GM23338 (cell line): ENCODE data around the gene URI1. TPM values are rescaled to one million over a fixed set of nuclear protein-coding genes. Genes with fewer than 3 reads are reported as not detected.

Experiments used
- ATAC-seq: fragments of 200-7000 bp; cut with Tn5 transposase; 3 replicates; pipeline ENCODE4 v1.9.1; 2020
- DNase-seq: peaks from one replicate; pipeline ENCODE4 v3.0.0-alpha.2; 2015; ENCODE audit warnings: low spot score
- H2AFZ ChIP-seq: fragments of 200-600 bp; sonication (generic); 2 replicates; pipeline ENCODE4 v1.8.0; 2016; ENCODE audit warnings: antibody characterized with exemption, mild to moderate bottlenecking, moderate library complexity
- H3F3A ChIP-seq: fragments of 200-600 bp; sonication (generic); replicated peaks from 2 replicates; pipeline ENCODE4 v1.8.0; 2017; ENCODE audit warnings: antibody characterized with exemption, mixed run types, low read depth
- H3K27ac ChIP-seq: fragments of 200-600 bp; sonication (generic); 2 replicates; pipeline ENCODE4 v1.6.1; 2016; ENCODE audit warnings: low read depth
- H3K27me3 ChIP-seq: fragments of 200-600 bp; sonication (generic); 2 replicates; pipeline ENCODE4 v1.8.0; 2016; ENCODE audit warnings: mild to moderate bottlenecking, mixed run types, moderate library complexity; ENCODE audit not compliant: insufficient read depth
- H3K36me3 ChIP-seq: fragments of 200-600 bp; sonication (generic); 2 replicates; pipeline ENCODE4 v1.8.0; 2016; ENCODE audit warnings: mild to moderate bottlenecking; ENCODE audit not compliant: insufficient read depth
- H3K4me1 ChIP-seq: fragments of 200-600 bp; sonication (generic); 2 replicates; pipeline ENCODE4 v1.8.0; 2016; ENCODE audit warnings: mild to moderate bottlenecking, moderate library complexity; ENCODE audit not compliant: insufficient read depth
- H3K4me2 ChIP-seq: fragments of 200-600 bp; sonication (generic); 2 replicates; pipeline ENCODE4 v1.7.1; 2017; ENCODE audit warnings: mixed run types
- H3K4me3 ChIP-seq: fragments of 200-600 bp; sonication (generic); 2 replicates; pipeline ENCODE4 v1.6.1; 2016; ENCODE audit warnings: mixed run types
- H3K79me2 ChIP-seq: fragments of 200-600 bp; sonication (generic); replicated peaks from 2 replicates; pipeline ENCODE4 v1.8.0; 2017; ENCODE audit warnings: mild to moderate bottlenecking; ENCODE audit not compliant: insufficient read depth
- H3K9me2 ChIP-seq: fragments of 200-600 bp; sonication (generic); 2 replicates; pipeline ENCODE4 v1.8.0; 2017; ENCODE audit not compliant: insufficient read depth
- H4K20me1 ChIP-seq: fragments of 200-600 bp; sonication (generic); replicated peaks from 2 replicates; pipeline ENCODE4 v1.8.0; 2017; ENCODE audit warnings: mild to moderate bottlenecking; ENCODE audit not compliant: insufficient read depth
- H3K27ac Mint-ChIP-seq: 2 replicates; pipeline ENCODE4 v1.8.0; 2020; ENCODE audit warnings: inconsistent platforms, mild to moderate bottlenecking, moderate library complexity, mixed read lengths
- H3K27me3 Mint-ChIP-seq: 3 replicates; pipeline ENCODE4 v1.8.0; 2022; ENCODE audit warnings: low read depth, mild to moderate bottlenecking, moderate library complexity, mixed read lengths, inconsistent platforms; ENCODE audit not compliant: insufficient read depth, poor library complexity
- H3K36me3 Mint-ChIP-seq: 3 replicates; pipeline ENCODE4 v1.8.0; 2021; ENCODE audit warnings: low read depth, mild to moderate bottlenecking, inconsistent platforms, moderate library complexity, mixed read lengths
- H3K4me1 Mint-ChIP-seq: 3 replicates; pipeline ENCODE4 v1.8.0; 2020; ENCODE audit warnings: mild to moderate bottlenecking, inconsistent platforms, mixed read lengths
- H3K4me3 Mint-ChIP-seq: 3 replicates; pipeline ENCODE4 v1.8.0; 2021; ENCODE audit warnings: moderate library complexity, mild to moderate bottlenecking, inconsistent platforms, mixed read lengths
- H3K9me3 Mint-ChIP-seq: 3 replicates; pipeline ENCODE4 v1.8.0; 2020; ENCODE audit warnings: moderate library complexity, mild to moderate bottlenecking, inconsistent platforms, mixed read lengths
- CREB1 ChIP-seq: fragments of 250-450 bp; sonication (Bioruptor Pico); IDR thresholded peaks from 2 replicates; pipeline ENCODE4 v1.5.0; 2020; ENCODE audit warnings: low read depth, mild to moderate bottlenecking, moderate library complexity
- EZH2 ChIP-seq: fragments of 200-600 bp; sonication (generic); IDR thresholded peaks from one replicate; pipeline ENCODE4 v1.8.0; 2017; ENCODE audit warnings: antibody characterized with exemption, mild to moderate bottlenecking, low read depth; ENCODE audit not compliant: unreplicated experiment
- JUNB ChIP-seq: IDR thresholded peaks from one replicate; pipeline ENCODE4 v1.6.1; 2016; ENCODE audit warnings: antibody characterized with exemption; ENCODE audit not compliant: unreplicated experiment
- ZNF114 ChIP-seq: fragments of 250-450 bp; sonication (Bioruptor Pico); IDR thresholded peaks from 2 replicates; pipeline ENCODE4 v1.5.0; 2020; ENCODE audit warnings: mild to moderate bottlenecking, moderate library complexity
- polyA plus RNA-seq: library from polyadenylated mRNA; unstranded; fragments of >200 nt; fragmentation: Nextera tagmentation; extraction: Ambion mirVana; gene quantifications from 2 replicates; pipeline ENCODE4 v1.2.1, GENCODE V29; 2016
- total RNA-seq: library from RNA; depleted of rRNA; stranded (reverse); fragments of >200 nt; shearing (Covaris generic); gene quantifications from 2 replicates; pipeline ENCODE4 v1.2.3, GENCODE V29; 2014
- TF ChIP-seq, protein P1 (sequence below): fragments of 250-450 bp; sonication (Bioruptor Pico); IDR thresholded peaks from 2 replicates; pipeline ENCODE4 v1.5.0; 2020; ENCODE audit warnings: mild to moderate bottlenecking, moderate library complexity

The URI1 gene
- total and polyA plus RNA-seq, 2 experiments from 2014 or later: 27.6 to 68.4 TPM

DNA sequence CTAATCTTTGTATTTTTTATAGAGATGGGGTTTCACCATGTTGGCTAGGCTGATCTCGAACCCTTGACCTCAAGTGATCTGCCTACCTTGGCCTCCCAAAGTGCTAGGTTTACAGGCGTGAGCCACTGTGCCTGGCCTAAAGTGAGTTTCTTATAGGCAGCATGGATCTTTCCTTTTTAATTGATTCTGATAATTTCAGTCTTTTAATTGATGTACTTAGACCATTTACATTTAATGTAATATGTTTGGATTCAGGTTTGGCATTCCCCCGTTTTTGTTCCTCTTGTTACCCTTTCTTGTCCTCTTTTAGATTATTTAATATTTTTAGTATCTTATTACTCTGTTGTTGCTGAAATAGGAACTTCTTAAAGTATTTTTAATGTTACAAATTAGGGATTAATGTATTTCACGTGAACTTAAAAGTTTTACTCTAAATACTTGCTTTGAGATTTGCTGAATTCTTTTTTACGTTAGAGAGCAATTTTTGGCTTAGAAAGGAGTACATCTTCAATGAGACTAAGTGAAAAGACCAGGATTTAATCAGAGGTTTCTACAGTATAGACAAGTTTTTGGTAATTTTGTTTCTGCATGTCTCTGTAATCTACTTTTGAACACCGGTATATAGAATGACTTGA is 50.3 kb downstream of the URI1 start (continued):
- TF ChIP-seq, protein P1, sequence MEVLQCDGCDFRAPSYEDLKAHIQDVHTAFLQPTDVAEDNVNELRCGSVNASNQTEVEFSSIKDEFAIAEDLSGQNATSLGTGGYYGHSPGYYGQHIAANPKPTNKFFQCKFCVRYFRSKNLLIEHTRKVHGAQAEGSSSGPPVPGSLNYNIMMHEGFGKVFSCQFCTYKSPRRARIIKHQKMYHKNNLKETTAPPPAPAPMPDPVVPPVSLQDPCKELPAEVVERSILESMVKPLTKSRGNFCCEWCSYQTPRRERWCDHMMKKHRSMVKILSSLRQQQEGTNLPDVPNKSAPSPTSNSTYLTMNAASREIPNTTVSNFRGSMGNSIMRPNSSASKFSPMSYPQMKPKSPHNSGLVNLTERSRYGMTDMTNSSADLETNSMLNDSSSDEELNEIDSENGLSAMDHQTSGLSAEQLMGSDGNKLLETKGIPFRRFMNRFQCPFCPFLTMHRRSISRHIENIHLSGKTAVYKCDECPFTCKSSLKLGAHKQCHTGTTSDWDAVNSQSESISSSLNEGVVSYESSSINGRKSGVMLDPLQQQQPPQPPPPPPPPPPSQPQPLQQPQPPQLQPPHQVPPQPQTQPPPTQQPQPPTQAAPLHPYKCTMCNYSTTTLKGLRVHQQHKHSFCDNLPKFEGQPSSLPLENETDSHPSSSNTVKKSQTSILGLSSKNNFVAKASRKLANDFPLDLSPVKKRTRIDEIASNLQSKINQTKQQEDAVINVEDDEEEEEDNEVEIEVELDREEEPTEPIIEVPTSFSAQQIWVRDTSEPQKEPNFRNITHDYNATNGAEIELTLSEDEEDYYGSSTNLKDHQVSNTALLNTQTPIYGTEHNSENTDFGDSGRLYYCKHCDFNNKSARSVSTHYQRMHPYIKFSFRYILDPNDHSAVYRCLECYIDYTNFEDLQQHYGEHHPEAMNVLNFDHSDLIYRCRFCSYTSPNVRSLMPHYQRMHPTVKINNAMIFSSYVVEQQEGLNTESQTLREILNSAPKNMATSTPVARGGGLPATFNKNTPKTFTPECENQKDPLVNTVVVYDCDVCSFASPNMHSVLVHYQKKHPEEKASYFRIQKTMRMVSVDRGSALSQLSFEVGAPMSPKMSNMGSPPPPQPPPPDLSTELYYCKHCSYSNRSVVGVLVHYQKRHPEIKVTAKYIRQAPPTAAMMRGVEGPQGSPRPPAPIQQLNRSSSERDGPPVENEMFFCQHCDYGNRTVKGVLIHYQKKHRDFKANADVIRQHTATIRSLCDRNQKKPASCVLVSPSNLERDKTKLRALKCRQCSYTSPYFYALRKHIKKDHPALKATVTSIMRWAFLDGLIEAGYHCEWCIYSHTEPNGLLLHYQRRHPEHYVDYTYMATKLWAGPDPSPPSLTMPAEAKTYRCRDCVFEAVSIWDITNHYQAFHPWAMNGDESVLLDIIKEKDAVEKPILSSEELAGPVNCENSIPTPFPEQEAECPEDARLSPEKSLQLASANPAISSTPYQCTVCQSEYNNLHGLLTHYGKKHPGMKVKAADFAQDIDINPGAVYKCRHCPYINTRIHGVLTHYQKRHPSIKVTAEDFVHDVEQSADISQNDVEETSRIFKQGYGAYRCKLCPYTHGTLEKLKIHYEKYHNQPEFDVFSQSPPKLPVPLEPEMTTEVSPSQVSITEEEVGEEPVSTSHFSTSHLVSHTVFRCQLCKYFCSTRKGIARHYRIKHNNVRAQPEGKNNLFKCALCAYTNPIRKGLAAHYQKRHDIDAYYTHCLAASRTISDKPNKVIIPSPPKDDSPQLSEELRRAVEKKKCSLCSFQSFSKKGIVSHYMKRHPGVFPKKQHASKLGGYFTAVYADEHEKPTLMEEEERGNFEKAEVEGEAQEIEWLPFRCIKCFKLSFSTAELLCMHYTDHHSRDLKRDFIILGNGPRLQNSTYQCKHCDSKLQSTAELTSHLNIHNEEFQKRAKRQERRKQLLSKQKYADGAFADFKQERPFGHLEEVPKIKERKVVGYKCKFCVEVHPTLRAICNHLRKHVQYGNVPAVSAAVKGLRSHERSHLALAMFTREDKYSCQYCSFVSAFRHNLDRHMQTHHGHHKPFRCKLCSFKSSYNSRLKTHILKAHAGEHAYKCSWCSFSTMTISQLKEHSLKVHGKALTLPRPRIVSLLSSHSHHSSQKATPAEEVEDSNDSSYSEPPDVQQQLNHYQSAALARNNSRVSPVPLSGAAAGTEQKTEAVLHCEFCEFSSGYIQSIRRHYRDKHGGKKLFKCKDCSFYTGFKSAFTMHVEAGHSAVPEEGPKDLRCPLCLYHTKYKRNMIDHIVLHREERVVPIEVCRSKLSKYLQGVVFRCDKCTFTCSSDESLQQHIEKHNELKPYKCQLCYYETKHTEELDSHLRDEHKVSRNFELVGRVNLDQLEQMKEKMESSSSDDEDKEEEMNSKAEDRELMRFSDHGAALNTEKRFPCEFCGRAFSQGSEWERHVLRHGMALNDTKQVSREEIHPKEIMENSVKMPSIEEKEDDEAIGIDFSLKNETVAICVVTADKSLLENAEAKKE (CRISPR knock-in tag): no peak
- TF ChIP-seq EZH2 (no peak), JUNB (no peak), ZNF114 (no peak)

DNA sequence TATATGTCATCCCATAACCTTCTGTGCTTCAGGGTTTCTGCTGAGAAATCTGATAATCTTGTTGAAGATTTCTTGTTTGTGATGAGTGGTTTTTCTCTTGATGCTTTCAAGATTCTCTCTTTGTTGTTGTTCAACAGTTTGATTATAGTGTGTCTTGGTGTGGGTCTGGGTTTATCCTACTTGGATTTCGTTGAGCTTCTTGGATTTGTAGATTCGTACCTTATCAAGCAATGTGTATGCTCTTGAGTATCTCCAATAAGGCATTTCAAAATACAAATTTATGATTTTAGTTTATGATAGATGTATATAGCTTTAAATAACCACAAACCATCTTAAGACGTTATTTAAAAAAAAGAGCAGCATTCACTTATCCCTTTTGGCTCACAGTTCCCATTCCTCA is 57.5 kb downstream of the URI1 start:
- Histone ChIP-seq H3K79me2 (peaks cover 95% of the 10 kb centered on the region), H3K27ac (no peak overlapping the region), H4K20me1 (peaks cover 10% of the 10 kb centered on the region), H3K4me2 (no peak overlapping the region), H3K4me3 (no peak overlapping the region), H3F3A (no peaks in the 10 kb centered on the region), H3K9me2 (no peaks in the 10 kb centered on the region), H3K36me3 (no peaks in the 10 kb centered on the region), H2AFZ (no peak overlapping the region), H3K27me3 (no peaks in the 10 kb centered on the region), H3K4me1 (0 out of 2 replicates have a peak, but pooled peaks cover 10% of the 10 kb centered on the region)
- H3K36me3 Mint-ChIP-seq: peaks cover 27% of the 10 kb centered on the region
- peaks cover 16% of the 10 kb centered on the region; the same call in 2 of the 3 replicates for H3K4me1 Mint-ChIP-seq
- TF ChIP-seq EZH2 (no peak), CREB1 (CRISPR knock-in tag) (no peak), JUNB (no peak)
- TF ChIP-seq, protein P1 (CRISPR knock-in tag): no peak
- ATAC-seq: no peak
- DNase-seq: no peak
- H3K9me3 Mint-ChIP-seq: peaks cover 2% of the 10 kb centered on the region; the same call in 1 of the 3 replicates
- H3K4me3 Mint-ChIP-seq: no peak overlapping the region
- no peak overlapping the region; the same call in 1 of the 2 replicates for H3K27ac Mint-ChIP-seq
- no peaks in the 10 kb centered on the region for H3K27me3 Mint-ChIP-seq
